H1 (cell line): ENCODE measurements around the gene NR4A1. TPM values are rescaled to one million over a fixed set of nuclear protein-coding genes. Genes with fewer than 3 reads are reported as not detected.
A peak's percentile ranks its signal among the peaks of the same experiment; 100 is the strongest.

ENCODE experiments used
- CREB1 ChIP-seq: IDR thresholded peaks from 2 replicates; pipeline ENCODE4 v1.6.1; 2012; ENCODE audit warnings: inconsistent platforms
- EZH2 ChIP-seq: fragments of 200-600 bp; sonication (generic); IDR thresholded peaks from 2 replicates; pipeline ENCODE4 v1.7.1; 2012; ENCODE audit warnings: low read depth, mild to moderate bottlenecking, moderate library complexity, low read length, inconsistent platforms; ENCODE audit not compliant: severe bottlenecking
- JUND ChIP-seq: IDR thresholded peaks from 2 replicates; pipeline ENCODE4 v1.6.1; 2011; ENCODE audit warnings: mild to moderate bottlenecking, improper control_type of control experiment, low read length
- POLR2A ChIP-seq, 2 experiments: IDR thresholded peaks; 1 replicate in 1 of 2; 2 replicates in 1 of 2; pipeline ENCODE4 v1.6.1; 2011; ENCODE audit warnings: low read depth in 2 of 2, low read length in 2 of 2, mild to moderate bottlenecking in 2 of 2; ENCODE audit errors: control extremely low read depth in 1 of 2
- ZNF274 ChIP-seq: IDR thresholded peaks from 2 replicates; pipeline ENCODE4 v1.7.0; 2012; ENCODE audit warnings: low read length, borderline replicate concordance; ENCODE audit errors: extremely low read depth
- polyA plus RNA-seq, 7 experiments: library from polyadenylated mRNA; depleted of rRNA in 3 of 7; stranded (reverse) in 5 of 7; unstranded in 2 of 7; fragments of >200 nt in 5 of 7; fragments of 200-250 nt in 2 of 7; gene quantifications; 1 replicate in 5 of 7; 2 replicates in 1 of 7; 4 replicates in 1 of 7; pipeline versions ENCODE4 v1.2.1 to v1.2.3, GENCODE V29; 2011 to 2013; ENCODE audit warnings: missing spikeins in 2 of 7, mixed read lengths in 2 of 7
- total RNA-seq: library from RNA; stranded (reverse); fragmentation: NEBNext Ultra II Directional; extraction: Animal tissue kit (Norgen Biotek cat#: 25700); gene quantifications from 2 replicates; pipeline ENCODE4 v1.2.1, GENCODE V29; 2021
- TF ChIP-seq, protein P1 (sequence below): fragments of 300-600 bp; sonication (generic); IDR thresholded peaks from 2 replicates; pipeline ENCODE4 v1.7.1; 2012; ENCODE audit warnings: low read length, moderate library complexity, mild to moderate bottlenecking, inconsistent platforms; ENCODE audit not compliant: insufficient replicate concordance

The NR4A1 gene
- total and polyA plus RNA-seq, 2 of the 8 experiments (the other 6 are each of a cell fraction or from before 2014, with no cell fraction given): 18.7 to 23.3 TPM

DNA sequence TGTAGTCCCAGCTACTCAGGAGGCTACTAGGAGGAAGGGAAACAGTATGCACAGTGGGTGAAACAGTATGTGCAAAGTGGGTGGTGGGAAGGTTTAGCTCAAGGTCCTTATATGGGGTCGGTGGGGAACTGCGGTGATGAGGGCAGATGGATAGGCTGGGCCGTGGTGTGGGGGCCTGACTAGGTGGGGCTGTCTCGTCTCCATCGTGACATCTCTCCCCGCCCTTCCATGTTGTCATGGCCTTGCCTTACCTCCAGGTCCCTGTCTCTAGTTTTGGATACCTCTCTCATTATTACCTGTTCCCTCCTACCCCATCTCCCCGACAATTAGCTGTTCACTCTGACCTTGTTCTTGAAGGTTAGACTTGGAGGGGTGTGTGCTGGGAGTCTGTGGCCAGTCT lies 4.4 kb upstream of the NR4A1 start (continued):
- TF ChIP-seq, protein P1, sequence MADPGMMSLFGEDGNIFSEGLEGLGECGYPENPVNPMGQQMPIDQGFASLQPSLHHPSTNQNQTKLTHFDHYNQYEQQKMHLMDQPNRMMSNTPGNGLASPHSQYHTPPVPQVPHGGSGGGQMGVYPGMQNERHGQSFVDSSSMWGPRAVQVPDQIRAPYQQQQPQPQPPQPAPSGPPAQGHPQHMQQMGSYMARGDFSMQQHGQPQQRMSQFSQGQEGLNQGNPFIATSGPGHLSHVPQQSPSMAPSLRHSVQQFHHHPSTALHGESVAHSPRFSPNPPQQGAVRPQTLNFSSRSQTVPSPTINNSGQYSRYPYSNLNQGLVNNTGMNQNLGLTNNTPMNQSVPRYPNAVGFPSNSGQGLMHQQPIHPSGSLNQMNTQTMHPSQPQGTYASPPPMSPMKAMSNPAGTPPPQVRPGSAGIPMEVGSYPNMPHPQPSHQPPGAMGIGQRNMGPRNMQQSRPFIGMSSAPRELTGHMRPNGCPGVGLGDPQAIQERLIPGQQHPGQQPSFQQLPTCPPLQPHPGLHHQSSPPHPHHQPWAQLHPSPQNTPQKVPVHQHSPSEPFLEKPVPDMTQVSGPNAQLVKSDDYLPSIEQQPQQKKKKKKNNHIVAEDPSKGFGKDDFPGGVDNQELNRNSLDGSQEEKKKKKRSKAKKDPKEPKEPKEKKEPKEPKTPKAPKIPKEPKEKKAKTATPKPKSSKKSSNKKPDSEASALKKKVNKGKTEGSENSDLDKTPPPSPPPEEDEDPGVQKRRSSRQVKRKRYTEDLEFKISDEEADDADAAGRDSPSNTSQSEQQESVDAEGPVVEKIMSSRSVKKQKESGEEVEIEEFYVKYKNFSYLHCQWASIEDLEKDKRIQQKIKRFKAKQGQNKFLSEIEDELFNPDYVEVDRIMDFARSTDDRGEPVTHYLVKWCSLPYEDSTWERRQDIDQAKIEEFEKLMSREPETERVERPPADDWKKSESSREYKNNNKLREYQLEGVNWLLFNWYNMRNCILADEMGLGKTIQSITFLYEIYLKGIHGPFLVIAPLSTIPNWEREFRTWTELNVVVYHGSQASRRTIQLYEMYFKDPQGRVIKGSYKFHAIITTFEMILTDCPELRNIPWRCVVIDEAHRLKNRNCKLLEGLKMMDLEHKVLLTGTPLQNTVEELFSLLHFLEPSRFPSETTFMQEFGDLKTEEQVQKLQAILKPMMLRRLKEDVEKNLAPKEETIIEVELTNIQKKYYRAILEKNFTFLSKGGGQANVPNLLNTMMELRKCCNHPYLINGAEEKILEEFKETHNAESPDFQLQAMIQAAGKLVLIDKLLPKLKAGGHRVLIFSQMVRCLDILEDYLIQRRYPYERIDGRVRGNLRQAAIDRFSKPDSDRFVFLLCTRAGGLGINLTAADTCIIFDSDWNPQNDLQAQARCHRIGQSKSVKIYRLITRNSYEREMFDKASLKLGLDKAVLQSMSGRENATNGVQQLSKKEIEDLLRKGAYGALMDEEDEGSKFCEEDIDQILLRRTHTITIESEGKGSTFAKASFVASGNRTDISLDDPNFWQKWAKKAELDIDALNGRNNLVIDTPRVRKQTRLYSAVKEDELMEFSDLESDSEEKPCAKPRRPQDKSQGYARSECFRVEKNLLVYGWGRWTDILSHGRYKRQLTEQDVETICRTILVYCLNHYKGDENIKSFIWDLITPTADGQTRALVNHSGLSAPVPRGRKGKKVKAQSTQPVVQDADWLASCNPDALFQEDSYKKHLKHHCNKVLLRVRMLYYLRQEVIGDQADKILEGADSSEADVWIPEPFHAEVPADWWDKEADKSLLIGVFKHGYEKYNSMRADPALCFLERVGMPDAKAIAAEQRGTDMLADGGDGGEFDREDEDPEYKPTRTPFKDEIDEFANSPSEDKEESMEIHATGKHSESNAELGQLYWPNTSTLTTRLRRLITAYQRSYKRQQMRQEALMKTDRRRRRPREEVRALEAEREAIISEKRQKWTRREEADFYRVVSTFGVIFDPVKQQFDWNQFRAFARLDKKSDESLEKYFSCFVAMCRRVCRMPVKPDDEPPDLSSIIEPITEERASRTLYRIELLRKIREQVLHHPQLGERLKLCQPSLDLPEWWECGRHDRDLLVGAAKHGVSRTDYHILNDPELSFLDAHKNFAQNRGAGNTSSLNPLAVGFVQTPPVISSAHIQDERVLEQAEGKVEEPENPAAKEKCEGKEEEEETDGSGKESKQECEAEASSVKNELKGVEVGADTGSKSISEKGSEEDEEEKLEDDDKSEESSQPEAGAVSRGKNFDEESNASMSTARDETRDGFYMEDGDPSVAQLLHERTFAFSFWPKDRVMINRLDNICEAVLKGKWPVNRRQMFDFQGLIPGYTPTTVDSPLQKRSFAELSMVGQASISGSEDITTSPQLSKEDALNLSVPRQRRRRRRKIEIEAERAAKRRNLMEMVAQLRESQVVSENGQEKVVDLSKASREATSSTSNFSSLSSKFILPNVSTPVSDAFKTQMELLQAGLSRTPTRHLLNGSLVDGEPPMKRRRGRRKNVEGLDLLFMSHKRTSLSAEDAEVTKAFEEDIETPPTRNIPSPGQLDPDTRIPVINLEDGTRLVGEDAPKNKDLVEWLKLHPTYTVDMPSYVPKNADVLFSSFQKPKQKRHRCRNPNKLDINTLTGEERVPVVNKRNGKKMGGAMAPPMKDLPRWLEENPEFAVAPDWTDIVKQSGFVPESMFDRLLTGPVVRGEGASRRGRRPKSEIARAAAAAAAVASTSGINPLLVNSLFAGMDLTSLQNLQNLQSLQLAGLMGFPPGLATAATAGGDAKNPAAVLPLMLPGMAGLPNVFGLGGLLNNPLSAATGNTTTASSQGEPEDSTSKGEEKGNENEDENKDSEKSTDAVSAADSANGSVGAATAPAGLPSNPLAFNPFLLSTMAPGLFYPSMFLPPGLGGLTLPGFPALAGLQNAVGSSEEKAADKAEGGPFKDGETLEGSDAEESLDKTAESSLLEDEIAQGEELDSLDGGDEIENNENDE: no peak
- TF ChIP-seq EZH2 (no peak), POLR2A (IDR thresholded peaks at IDR 0.05; ENCODE audit: control extremely low read depth in 1 of 2, low read depth in 2 of 2, low read length in 2 of 2) (peak in 1 of 2 experiments; percentile 24; a peak in 1 of 3 replicates), ZNF274 (no peak), CREB1 (no peak), JUND (no peak)
